IMR-90 (cell line): Measurements from ENCODE around the gene BTBD18. TPM values are rescaled to one million over a fixed set of nuclear protein-coding genes. Genes with fewer than 3 reads are reported as not detected.

Experiments used
- ATAC-seq: fragments of 200-7000 bp; cut with Tn5 transposase; 2 replicates; pipeline ENCODE4 v1.9.1; 2020; ENCODE audit warnings: low read depth, mild to moderate bottlenecking, moderate library complexity
- BruUV-seq: library from RNA; stranded (reverse); fragments of 400-500 nt; replicated peaks from 2 replicates; lab custom pipeline; 2021; lab: Mats Ljungman, UMichigan
- CTCF ChIA-PET: fragments of 300-600 bp; formaldehyde crosslinking; extraction: SDS; loops from one replicate; lab custom pipeline; 2021; ENCODE audit warnings: antibody characterized with exemption; lab: Yijun Ruan, JAX
- POLR2A ChIA-PET: fragments of 300-600 bp; sonication (Branson Sonifier 250); formaldehyde crosslinking; loops from one replicate; lab custom pipeline; 2022; ENCODE audit warnings: antibody characterized with exemption; ENCODE audit not compliant: unreplicated experiment; lab: Charles Lee
- DNase-seq: peaks from one replicate; pipeline ENCODE4 v3.0.0; 2013
- H2AFZ ChIP-seq: replicated peaks from 2 replicates; pipeline ENCODE3; 2013; ENCODE audit warnings: low read length, mild to moderate bottlenecking; ENCODE audit not compliant: poor library complexity
- H2AK5ac ChIP-seq: 2 replicates; pipeline ENCODE4 v1.6.1; 2013; ENCODE audit warnings: low read depth, low read length, inconsistent platforms
- H2AK9ac ChIP-seq: replicated peaks from 2 replicates; pipeline ENCODE3; 2013; ENCODE audit warnings: mild to moderate bottlenecking, low read depth, low read length, moderate library complexity; ENCODE audit not compliant: poor library complexity
- H2BK120ac ChIP-seq: 2 replicates; pipeline ENCODE4 v1.6.1; 2013; ENCODE audit warnings: low read depth, low read length, inconsistent platforms
- H2BK15ac ChIP-seq: 3 replicates; pipeline ENCODE4 v1.6.1; 2013; ENCODE audit warnings: low read depth, low read length, inconsistent platforms
- H2BK20ac ChIP-seq: 2 replicates; pipeline ENCODE4 v1.6.1; 2013; ENCODE audit warnings: low read depth, mild to moderate bottlenecking, inconsistent platforms, low read length, moderate library complexity
- H2BK5ac ChIP-seq: 2 replicates; pipeline ENCODE4 v1.6.1; 2013; ENCODE audit warnings: mild to moderate bottlenecking, low read depth, low read length, inconsistent platforms; ENCODE audit not compliant: poor library complexity, severe bottlenecking
- H3K14ac ChIP-seq: replicated peaks from 2 replicates; pipeline ENCODE4 v1.6.1; 2013; ENCODE audit warnings: low read depth, low read length, inconsistent platforms
- H3K18ac ChIP-seq: 2 replicates; pipeline ENCODE4 v1.6.1; 2013; ENCODE audit warnings: low read depth, low read length, control low read depth
- H3K23ac ChIP-seq: 2 replicates; pipeline ENCODE4 v1.6.1; 2013; ENCODE audit warnings: low read depth, low read length, inconsistent platforms
- H3K27ac ChIP-seq: 2 replicates; pipeline ENCODE4 v1.5.1; 2013; ENCODE audit warnings: mild to moderate bottlenecking, control low read depth, low read length; ENCODE audit not compliant: insufficient read depth
- H3K27me3 ChIP-seq: 2 replicates; pipeline ENCODE4 v1.6.1; 2013; ENCODE audit warnings: low read length; ENCODE audit not compliant: control insufficient read depth, insufficient read depth
- H3K36me3 ChIP-seq: 2 replicates; pipeline ENCODE4 v1.6.1; 2013; ENCODE audit warnings: low read length, mixed read lengths; ENCODE audit not compliant: control insufficient read depth, insufficient read depth
- H3K4ac ChIP-seq: 2 replicates; pipeline ENCODE4 v1.6.1; 2013; ENCODE audit warnings: low read depth, low read length, inconsistent platforms
- H3K4me1 ChIP-seq: 2 replicates; pipeline ENCODE4 v1.6.1; 2013; ENCODE audit warnings: low read length, mixed read lengths; ENCODE audit not compliant: control insufficient read depth, insufficient read depth
- H3K4me2 ChIP-seq: 2 replicates; pipeline ENCODE4 v1.6.1; 2013; ENCODE audit warnings: low read depth, mild to moderate bottlenecking, control low read depth, low read length, moderate library complexity
- H3K4me3 ChIP-seq: 2 replicates; pipeline ENCODE4 v1.5.1; 2013; ENCODE audit warnings: low read depth, mild to moderate bottlenecking, control low read depth, low read length, moderate library complexity; ENCODE audit not compliant: insufficient read depth
- H3K56ac ChIP-seq: 2 replicates; pipeline ENCODE4 v1.6.1; 2013; ENCODE audit warnings: low read length, inconsistent platforms; ENCODE audit not compliant: insufficient read depth; ENCODE audit errors: extremely low read depth
- H3K79me1 ChIP-seq, 2 experiments: 2 replicates each; pipeline ENCODE4 v1.6.1; 2013; ENCODE audit warnings: low read length in 2 of 2, inconsistent platforms in 1 of 2, low read depth in 1 of 2
- H3K9ac ChIP-seq: 2 replicates; pipeline ENCODE4 v1.6.1; 2013; ENCODE audit warnings: low read depth, low read length, control low read depth
- H3K9me1 ChIP-seq: 2 replicates; pipeline ENCODE4 v1.6.1; 2013; ENCODE audit warnings: low read length, inconsistent platforms; ENCODE audit not compliant: insufficient read depth
- H3K9me3 ChIP-seq: 2 replicates; pipeline ENCODE4 v1.6.1; 2013; ENCODE audit warnings: low read length; ENCODE audit not compliant: control insufficient read depth, insufficient read depth
- H4K20me1 ChIP-seq: 2 replicates; pipeline ENCODE4 v1.6.1; 2013; ENCODE audit warnings: low read length, inconsistent platforms; ENCODE audit not compliant: insufficient read depth
- H4K5ac ChIP-seq: 2 replicates; pipeline ENCODE4 v1.6.1; 2013; ENCODE audit warnings: mild to moderate bottlenecking, low read depth, low read length, control low read depth
- H4K8ac ChIP-seq, 2 experiments: 2 replicates each; pipeline ENCODE4 v1.6.1; 2013; ENCODE audit warnings: low read depth in 2 of 2, low read length in 2 of 2, control low read depth in 1 of 2, inconsistent platforms in 1 of 2
- H4K91ac ChIP-seq: 2 replicates; pipeline ENCODE4 v1.6.1; 2013; ENCODE audit warnings: low read depth, low read length, inconsistent platforms; ENCODE audit not compliant: insufficient read depth
- BHLHE40 ChIP-seq: fragments of 150-350 bp; IDR thresholded peaks from 2 replicates; pipeline ENCODE4 v1.6.1; 2016; ENCODE audit warnings: mild to moderate bottlenecking, low read depth, low read length
- CEBPB ChIP-seq: IDR thresholded peaks from 2 replicates; pipeline ENCODE4 v1.6.1; 2012; ENCODE audit warnings: low read depth, low read length, improper control_type of control experiment
- FOS ChIP-seq: fragments of 150-350 bp; IDR thresholded peaks from 2 replicates; pipeline ENCODE4 v1.6.1; 2016; ENCODE audit warnings: low read depth, low read length
- MAFK ChIP-seq: IDR thresholded peaks from 2 replicates; pipeline ENCODE4 v1.6.1; 2012; ENCODE audit warnings: low read depth, low read length, improper control_type of control experiment
- MAZ ChIP-seq: IDR thresholded peaks from 2 replicates; pipeline ENCODE4 v1.6.1; 2012; ENCODE audit warnings: low read depth, mild to moderate bottlenecking, low read length, improper control_type of control experiment, moderate library complexity, borderline replicate concordance
- MXI1 ChIP-seq: IDR thresholded peaks from 2 replicates; pipeline ENCODE4 v1.6.1; 2012; ENCODE audit warnings: low read depth, mild to moderate bottlenecking, low read length, moderate library complexity, borderline replicate concordance
- NFE2L2 ChIP-seq: fragments of 150-350 bp; IDR thresholded peaks from 2 replicates; pipeline ENCODE4 v1.6.1; 2016; ENCODE audit warnings: low read depth, mild to moderate bottlenecking, low read length
- POLR2A ChIP-seq: IDR thresholded peaks from 2 replicates; pipeline ENCODE4 v1.6.1; 2012; ENCODE audit warnings: mild to moderate bottlenecking, low read depth, low read length
- USF2 ChIP-seq: fragments of 150-350 bp; IDR thresholded peaks from 2 replicates; pipeline ENCODE4 v1.6.1; 2017; ENCODE audit warnings: mild to moderate bottlenecking, antibody characterized with exemption, low read length, low read depth
- WGBS, 2 experiments: methylation state at CpG; one replicate each; pipeline versions ENCODE4 v1.1.5 to v1.1.7; 2013; ENCODE audit warnings: missing lambda C conversion rate in 2 of 2; ENCODE audit not compliant: insufficient read length in 1 of 2; ENCODE audit errors: extremely low coverage in 2 of 2; 5-methylcytosine and 5-hydroxymethylcytosine counted together
- dilution Hi-C: fragments of 300-500 bp; cut with HindIII; formaldehyde crosslinking; loops from one replicate; pipeline ENCODE4 v1.14.3; 2018; ENCODE audit warnings: low sequenced_read_pairs; ENCODE audit not compliant: unreplicated experiment
- in situ Hi-C: fragments of 300-500 bp; cut with MboI; formaldehyde crosslinking; loops from 3 replicates; pipeline ENCODE4 v1.14.3; 2019; ENCODE audit warnings: low sequenced_read_pairs, inconsistent platforms, mixed read lengths
- intact Hi-C: fragments of 100-400 bp; cut with micrococcal nuclease; formaldehyde crosslinking; loops from 2 replicates; pipeline ENCODE4 v1.10.0; 2022
- polyA plus RNA-seq, 3 experiments: library from polyadenylated mRNA; depleted of rRNA; stranded (reverse); fragments of >200 nt; gene quantifications; 2 replicates each; pipeline ENCODE4 v1.2.3, GENCODE V29; 2012; ENCODE audit warnings: low replicate concordance in 1 of 3
- total RNA-seq: library from RNA; depleted of rRNA; stranded (reverse); fragments of >200 nt; gene quantifications from 2 replicates; pipeline ENCODE4 v1.2.3, GENCODE V29; 2012
- TF ChIP-seq, protein P1 (sequence below): conservative IDR thresholded peaks from 2 replicates; pipeline ENCODE4 v1.5.1; 2012; ENCODE audit warnings: mild to moderate bottlenecking, low read depth, low read length, improper control_type of control experiment
- TF ChIP-seq, protein P2 (sequence below): fragments of 150-350 bp; IDR thresholded peaks from 2 replicates; pipeline ENCODE4 v1.6.1; 2016; ENCODE audit warnings: low read depth, mild to moderate bottlenecking, low read length, moderate library complexity, borderline replicate concordance

BTBD18 gene
- total and polyA plus RNA-seq, 2 of the 4 experiments (the other 2 are of a cell fraction): not detected

DNA sequence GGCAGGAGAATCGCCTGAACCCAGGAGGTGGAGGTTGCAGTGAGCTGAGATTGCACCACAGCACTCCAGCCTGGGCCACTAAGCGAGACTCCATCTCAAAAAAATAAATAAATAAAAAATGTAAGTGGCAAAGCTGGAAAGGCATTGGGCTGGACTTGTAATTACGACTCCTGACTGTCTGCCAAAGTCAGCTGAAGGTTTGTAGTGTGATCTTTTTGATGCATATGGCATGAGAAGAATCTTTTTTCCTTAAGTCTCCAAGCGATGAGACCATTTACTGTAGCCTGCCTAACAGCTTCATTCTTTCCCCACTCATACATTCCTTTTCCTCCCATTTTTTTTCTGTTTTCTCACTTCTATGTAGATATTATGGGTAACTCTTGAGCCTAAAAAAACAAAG lies 34.8 kb upstream of the BTBD18 start:
- Histone ChIP-seq H3K4me3 (no peak overlapping the region), H3K9ac (no peak overlapping the region), H2BK5ac (no peak overlapping the region), H3K18ac (no peak overlapping the region), H2BK20ac (no peak overlapping the region), H2BK15ac (no peak overlapping the region), H3K27me3 (no peaks in the 10 kb centered on the region), H3K9me3 (no peaks in the 10 kb centered on the region), H2AK5ac (no peak overlapping the region), H4K20me1 (peaks cover 90% of the 10 kb centered on the region), H3K4ac (no peak overlapping the region), H3K79me1 (peaks cover 9 to 76% of the 10 kb centered on the region in 2 experiments; a peak in 2 of 4 replicates), H3K4me2 (no peak overlapping the region), H3K56ac (no peak overlapping the region), H3K23ac (no peak overlapping the region), H3K36me3 (peaks cover 12% of the 10 kb centered on the region), H3K14ac (no peak overlapping the region), H2AK9ac (no peak overlapping the region), H3K27ac (no peak overlapping the region), H3K9me1 (peaks cover 13% of the 10 kb centered on the region; the same call in 1 of the 2 replicates), H4K8ac (no peak overlapping the region), H4K5ac (no peak overlapping the region), H2BK120ac (no peak overlapping the region), H3K4me1 (peaks cover 15% of the 10 kb centered on the region), H4K91ac (no peak overlapping the region), H2AFZ (no peak overlapping the region)
- peak; percentile 36 for ATAC-seq
- dilution Hi-C loops: no loop called here
- BruUV-seq: no TSS peak
- peak; percentile 38 for DNase-seq
- ChIA-PET POLR2A (no interaction called here), CTCF (no interaction called here)
- WGBS, 2 experiments: no CpG with 5 or more reads among the region's 4 CpGs
- intact Hi-C loops: no loop called here
- in situ Hi-C loops: no loop called here
- TF ChIP-seq MXI1 (no peak), MAZ (no peak), MAFK (no peak), FOS (no peak), POLR2A (no peak), USF2 (no peak), NFE2L2 (no peak), BHLHE40 (no peak), CEBPB (no peak)
- TF ChIP-seq, protein P1, sequence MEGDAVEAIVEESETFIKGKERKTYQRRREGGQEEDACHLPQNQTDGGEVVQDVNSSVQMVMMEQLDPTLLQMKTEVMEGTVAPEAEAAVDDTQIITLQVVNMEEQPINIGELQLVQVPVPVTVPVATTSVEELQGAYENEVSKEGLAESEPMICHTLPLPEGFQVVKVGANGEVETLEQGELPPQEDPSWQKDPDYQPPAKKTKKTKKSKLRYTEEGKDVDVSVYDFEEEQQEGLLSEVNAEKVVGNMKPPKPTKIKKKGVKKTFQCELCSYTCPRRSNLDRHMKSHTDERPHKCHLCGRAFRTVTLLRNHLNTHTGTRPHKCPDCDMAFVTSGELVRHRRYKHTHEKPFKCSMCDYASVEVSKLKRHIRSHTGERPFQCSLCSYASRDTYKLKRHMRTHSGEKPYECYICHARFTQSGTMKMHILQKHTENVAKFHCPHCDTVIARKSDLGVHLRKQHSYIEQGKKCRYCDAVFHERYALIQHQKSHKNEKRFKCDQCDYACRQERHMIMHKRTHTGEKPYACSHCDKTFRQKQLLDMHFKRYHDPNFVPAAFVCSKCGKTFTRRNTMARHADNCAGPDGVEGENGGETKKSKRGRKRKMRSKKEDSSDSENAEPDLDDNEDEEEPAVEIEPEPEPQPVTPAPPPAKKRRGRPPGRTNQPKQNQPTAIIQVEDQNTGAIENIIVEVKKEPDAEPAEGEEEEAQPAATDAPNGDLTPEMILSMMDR: no peak
- TF ChIP-seq, protein P2, sequence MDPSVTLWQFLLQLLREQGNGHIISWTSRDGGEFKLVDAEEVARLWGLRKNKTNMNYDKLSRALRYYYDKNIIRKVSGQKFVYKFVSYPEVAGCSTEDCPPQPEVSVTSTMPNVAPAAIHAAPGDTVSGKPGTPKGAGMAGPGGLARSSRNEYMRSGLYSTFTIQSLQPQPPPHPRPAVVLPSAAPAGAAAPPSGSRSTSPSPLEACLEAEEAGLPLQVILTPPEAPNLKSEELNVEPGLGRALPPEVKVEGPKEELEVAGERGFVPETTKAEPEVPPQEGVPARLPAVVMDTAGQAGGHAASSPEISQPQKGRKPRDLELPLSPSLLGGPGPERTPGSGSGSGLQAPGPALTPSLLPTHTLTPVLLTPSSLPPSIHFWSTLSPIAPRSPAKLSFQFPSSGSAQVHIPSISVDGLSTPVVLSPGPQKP: no peak
